GM21360 (cell line): ENCODE measurements around the gene ADGRG6.
"Not testable (repeated sequence)": the region's sequence is repeated elsewhere in the genome, so short reads cannot be mapped to it uniquely, and the experiment has no call there.

Source experiments
- ATAC-seq: cut with Tn5 transposase; IDR thresholded peaks from one replicate; pipeline ENCODE4 v1.9.1; 2021; ENCODE audit warnings: mild to moderate bottlenecking, moderate library complexity; ENCODE audit not compliant: unreplicated experiment

Gene ADGRG6

DNA sequence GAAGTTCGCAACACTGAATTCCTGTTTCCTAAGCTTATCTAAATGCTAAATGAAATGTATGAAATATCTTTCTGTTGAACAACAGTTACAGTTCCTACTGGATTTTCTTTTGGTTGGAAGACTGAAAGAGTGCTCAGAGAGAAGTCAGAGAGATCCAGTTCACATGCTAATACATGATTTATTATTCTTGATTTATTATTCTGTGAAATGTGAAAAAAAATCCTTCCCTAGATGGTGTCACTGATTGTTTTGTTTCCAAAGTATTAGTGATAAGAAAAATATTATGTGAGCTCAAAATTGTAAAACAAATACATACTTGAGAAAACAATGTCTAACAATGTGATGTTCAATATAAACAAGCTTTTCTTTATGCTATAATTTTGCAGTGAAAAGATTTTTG is 42.1 kb downstream of the ADGRG6 start:
- no peak for ATAC-seq

DNA sequence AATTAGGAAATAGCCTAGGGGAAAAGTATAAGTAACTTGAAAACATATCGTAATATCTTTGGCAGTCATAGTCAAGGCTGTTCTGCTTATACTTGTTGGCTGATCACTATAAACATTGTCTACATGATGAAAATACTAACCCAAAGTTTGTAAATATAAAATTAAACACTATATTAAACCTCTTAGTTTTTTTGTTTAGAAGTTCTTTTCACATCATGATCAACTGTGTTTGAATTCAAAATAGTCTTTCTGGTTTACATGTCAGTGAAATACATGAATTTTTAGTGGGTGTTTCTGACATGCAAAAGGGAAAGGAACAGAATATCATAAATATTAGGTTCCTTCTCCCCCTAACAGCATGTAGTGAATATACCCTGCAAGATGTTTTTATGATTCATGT is 43.5 kb downstream of the ADGRG6 start:
- ATAC-seq, result no peak

DNA sequence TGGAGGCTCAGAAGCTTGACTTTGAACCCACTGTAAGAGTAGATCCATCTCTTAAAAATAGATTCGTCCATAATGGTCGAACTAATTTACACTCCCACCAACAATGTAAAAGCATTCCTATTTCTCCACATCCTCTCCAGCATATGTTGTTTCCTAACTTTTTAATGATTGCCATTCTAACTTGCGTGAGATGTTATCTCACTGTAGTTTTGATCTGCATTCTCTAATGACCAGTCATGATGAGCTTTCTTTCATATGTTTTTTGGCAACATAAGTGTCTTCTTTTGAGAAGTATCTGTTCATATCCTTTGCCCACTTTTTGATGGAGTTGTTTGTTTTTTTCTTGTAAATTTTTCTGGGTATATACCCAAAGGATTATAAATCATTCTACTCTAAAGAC is 44.4 kb downstream of the ADGRG6 start:
- ATAC-seq, result not testable (repeated sequence)

DNA sequence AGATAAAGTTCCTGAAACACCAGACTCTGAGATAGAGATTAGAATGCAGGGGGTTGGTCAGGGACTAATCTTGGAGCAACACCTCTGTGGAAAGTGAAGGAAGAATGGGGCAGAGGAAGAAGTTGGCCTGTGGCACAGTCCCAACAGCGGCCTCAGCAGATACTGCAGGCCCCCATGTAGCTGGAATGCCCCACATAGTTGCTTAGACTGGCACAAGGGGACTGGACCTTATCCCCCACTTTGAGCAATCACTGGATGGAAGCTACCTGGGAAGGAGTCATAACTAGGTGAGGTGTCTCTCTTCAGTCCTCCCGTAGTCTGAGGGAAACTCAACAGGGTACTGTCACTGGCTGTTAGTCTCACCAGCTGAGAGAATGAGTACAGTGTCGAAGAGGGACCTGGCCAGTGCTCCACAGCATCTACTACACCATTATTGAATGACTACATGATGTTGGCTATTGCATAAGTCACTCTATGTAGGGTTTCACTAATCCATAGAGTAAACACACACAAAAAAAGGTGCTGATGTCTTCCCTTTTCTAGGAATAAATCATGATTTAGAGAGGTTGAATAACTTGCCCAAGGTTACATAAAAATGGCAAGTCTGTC is 47.5 kb downstream of the ADGRG6 start:
- no peak for ATAC-seq

DNA sequence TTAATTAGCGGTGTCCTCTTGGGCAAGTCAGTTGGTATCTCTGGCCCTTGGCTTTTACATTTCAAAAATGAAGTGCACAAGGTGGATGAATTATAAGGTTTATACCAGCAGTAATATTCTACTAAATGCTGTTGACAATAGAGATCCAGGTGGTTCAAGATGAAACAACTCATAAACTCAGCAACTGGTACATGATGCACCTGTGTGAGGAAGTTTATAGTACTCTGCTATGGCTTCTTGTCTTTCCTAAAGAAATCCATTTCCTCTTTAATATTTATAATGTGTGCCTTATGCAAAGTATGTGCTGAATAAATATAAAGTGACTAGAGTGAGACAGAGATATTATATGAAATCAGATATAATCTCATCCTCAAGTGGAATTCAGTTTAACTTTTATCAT is 48.5 kb downstream of the ADGRG6 start:
- ATAC-seq, result no peak

DNA sequence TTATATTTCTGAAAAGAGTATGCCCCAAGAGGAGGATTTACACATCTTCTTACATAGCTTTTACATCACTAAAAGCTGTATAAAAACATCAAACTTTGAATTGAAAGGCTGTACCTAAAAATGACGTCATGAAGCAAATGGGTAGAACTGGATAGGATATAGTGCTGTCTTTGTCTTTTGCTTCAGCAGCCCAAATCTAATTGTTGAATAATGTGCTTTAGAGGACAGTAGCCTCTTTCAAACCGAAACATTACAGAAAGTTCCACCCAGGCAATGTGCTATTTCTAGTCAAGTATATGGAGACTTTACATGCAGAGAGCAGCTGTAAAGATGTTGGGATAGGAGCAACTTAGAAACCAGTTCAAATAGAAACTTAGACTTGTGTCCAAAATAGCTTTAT is 51.9 kb downstream of the ADGRG6 start:
- no peak for ATAC-seq

DNA sequence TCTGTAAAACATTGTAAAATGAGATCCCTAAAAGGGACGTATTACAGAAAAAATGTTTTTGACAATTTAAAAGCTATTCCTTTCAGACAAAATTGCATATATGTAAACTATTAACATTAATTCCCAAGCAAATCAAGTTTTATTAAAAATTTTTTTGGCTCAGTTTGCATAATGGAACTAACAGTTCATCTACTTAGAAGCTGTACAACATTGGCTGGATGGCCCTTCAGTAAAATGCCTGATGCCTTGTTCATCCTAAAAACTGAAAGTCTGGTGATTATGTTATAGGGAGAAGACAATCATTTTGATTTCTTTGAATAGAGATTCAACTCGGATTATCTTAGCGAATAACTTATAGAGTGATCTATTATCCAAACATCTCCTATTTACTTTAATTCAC is 52.8 kb downstream of the ADGRG6 start:
- no peak for ATAC-seq

DNA sequence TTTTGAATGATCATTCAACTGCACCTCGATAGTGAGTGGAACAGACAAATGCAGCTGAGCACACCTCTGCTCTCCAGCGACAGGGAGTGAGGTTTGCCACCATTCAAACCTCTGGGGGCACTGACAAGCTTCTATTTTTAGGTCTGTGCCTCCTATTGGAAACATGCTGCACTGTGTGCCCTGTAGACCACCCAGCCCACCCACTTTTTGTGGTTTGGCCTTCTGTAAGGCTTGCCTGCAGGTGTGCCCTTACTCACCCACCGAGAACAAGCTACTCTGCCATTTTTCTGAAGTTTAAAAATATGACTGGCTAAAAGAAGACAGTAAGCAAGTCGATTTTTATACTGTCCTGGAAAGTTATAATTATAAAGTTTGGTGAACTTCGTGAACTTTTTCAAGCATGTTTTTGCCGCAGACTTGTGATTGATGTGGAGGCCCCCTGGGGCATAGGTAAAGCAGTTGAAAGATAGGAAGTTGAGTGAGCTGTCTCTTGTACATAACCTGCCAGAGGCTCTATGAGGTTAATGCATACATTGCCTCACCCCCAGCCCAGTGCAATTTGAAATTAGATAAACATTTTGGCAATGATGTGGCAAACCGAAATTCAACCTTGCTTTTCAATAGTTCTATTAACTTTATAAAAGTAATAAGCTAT is 53.8 kb downstream of the ADGRG6 start:
- no peak for ATAC-seq

DNA sequence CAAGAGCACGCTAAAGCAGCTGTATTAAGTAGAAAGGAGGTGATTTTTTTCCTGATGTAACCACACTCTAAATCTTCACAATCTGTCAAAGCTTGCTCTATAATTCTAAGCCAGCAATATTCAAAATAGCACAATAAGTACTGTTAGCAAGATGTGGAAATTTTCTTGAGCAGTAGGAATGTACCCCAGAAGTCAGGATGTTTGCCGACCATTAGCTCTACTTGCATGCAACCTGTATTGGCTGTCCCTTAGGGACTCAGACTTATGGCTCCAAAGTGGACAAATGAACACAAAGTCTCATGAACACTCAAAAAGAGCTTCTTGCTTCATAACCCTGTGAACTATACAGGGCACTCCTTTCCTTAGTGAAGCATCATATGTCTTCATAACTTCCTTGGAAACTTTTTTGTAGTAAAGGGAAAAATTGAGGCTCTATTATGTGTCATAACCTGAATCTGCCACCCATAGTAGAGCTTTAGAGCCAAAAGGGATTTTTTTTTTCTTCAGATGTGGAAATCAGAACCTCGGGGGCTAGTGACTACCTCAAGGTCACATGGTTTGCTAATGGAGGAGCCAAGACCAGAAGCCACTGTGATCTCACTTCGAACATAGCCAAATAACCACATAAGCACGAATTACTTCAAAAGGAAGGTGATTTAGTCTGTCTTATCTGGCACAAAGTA is 54.5 kb downstream of the ADGRG6 start:
- ATAC-seq, result no peak

DNA sequence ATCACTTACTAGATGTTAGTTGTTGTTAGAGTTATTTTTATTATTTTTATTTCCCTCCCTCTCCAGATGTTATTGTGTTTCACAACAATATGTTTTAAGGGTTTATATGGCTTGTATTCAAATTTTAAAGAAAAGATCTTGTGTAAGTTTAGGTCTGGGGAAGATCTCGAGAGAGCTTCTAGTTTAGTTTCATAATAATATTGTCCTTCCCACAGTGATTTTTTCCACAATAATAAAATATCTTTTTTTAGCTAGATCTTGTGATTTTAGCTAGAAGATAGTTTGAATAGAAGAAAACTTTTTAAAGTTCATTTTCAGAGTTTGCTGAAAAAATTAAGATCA is 55.0 kb downstream of the ADGRG6 start:
- ATAC-seq, result no peak

DNA sequence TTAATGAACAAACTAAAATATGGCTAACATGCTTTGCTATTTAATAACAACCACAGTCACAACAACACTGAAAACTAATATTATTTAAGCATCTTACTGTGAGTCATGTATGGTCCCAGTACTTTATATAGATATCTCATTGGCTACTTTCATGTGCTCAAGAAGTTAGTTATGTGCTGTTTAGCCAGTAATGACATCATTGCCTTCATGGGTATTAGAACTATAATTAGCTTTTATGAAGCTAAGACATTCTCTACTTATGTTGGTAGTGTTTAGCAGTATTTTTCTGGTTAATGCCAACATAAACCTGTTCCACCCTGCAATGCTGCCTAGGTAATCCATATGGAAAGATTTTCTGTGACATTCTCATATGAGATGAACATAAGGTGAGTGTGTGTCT is 56.1 kb downstream of the ADGRG6 start:
- ATAC-seq, result no peak

DNA sequence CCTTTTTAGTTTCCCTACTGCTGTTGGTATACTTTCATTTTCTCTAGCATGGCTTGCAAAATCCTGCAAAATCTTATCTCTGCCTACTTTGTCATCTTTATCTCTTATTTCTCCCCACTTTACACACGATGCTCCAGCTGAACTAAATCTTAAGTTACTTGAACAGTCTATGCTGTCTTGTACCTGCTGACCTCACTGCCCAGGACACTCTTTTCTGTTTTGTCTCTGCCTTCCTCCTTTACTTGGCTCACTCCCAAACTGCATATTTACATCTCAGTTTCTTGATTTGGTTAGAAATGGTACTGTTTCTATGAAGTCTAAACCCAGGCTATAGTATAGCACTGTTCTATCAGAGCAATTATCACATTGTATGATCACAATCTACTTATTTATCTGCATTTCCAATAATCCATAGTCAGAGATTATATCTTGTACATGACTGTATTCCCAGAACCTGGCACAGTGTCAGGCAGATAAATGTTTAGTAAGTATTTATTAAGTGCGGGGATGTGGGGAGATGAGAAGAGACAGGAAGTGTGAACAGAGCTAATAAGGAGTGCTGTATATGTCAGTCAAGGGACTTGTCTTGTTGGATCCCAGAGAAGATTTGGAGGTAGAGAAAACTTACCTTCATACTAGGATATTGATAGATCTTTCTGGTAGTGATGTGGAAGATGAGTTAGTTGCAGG is 57.6 kb downstream of the ADGRG6 start:
- ATAC-seq, result no peak

DNA sequence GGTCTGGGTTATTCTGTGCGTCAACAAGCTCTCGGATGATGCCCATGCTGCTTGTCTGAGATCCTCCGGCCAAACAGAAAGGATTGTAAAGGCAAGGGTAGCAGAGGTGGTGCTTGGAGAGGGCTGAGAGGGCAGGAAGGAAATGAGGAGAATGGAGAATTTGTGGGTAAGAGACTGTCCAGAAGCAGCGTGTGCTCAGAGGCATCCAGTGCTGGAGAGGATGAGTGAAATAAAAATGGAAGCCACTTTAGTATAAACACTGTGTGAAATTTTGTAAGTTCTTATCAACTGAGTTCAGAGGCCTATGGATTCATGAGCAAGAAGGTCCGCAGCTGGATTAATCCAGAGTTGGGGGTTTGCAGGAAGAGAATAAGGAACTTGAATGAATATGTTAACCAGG is 59.5 kb downstream of the ADGRG6 start:
- ATAC-seq, result no peak

DNA sequence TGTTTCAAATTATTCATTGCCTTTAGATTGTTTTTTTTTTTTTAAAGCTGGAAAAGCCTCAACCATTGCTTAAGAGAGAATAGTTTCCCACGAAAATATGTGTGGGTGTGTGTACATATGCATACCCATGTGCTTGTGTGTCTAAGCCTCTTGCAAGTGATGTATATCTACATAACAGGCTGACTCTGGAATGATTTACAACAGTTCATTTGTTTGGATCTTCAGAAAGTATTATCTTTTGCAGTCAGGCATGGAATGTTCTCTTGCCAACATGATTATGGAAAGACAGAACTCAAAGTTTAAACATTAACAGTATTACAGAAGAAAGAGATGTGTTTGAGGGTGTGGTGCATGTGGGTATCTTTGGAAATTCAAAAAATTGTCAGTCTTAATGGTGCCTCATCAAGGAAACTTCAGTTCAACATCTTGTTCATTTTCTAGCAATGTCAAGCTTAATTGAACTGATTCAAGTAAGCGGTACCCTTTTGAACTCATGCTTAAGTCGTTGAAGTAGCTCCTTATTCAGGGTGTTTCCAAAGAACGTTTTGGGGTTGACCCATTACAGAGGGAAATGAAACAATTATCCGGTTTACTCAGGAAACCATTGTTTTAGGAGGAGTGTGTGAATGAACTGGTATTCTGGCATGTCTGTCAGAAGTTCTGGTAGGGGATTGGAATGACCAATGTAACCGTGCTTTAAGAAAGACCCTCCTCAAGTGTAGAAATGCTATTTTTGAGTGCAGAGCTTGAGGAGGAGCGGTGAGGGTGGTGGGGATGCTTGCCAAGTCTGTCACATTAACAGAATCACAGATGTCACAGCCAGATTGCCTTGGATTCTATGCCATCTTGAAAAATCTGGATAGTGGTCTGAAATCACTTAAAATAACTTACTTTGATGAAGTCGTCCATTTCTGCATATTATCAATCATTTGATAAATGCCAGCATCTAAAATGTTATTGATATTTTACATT is 60.3 kb downstream of the ADGRG6 start:
- no peak for ATAC-seq

DNA sequence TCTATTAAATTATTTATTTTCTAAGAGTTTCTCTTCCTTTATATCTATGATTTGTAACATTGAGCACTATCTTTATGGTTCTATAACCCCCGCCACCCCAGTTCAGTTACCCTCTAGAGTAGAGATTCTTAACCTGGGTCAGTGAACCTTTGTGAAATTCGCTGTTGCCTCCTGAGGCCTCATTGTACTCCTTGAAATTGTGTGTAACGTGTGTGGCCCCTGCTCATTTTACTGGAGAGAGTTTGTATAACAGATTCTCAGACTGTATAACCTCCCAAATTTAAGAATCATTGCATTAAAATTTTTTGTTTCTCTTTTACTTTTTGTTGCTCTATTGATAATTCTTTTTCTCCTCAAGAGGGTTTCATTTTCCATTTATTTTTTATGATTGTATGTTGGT is 65.3 kb downstream of the ADGRG6 start:
- ATAC-seq, result no peak

DNA sequence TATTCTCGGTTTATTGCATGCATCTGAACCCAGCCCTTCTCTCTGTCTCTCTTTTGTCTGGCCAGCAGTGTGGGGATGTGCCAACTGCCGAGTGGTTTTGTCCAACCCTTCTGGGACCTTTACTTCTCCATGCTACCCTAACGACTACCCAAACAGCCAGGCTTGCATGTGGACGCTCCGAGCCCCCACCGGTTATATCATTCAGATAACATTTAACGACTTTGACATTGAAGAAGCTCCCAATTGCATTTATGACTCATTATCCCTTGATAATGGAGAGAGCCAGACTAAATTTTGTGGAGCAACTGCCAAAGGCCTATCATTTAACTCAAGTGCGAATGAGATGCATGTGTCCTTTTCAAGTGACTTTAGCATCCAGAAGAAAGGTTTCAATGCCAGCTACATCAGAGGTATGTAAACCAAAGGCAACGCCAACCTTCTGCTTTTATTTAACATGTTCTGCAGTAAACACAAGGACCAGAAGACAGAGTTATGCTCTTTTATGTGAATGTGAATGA is 65.8 kb downstream of the ADGRG6 start:
- ATAC-seq, result no peak

DNA sequence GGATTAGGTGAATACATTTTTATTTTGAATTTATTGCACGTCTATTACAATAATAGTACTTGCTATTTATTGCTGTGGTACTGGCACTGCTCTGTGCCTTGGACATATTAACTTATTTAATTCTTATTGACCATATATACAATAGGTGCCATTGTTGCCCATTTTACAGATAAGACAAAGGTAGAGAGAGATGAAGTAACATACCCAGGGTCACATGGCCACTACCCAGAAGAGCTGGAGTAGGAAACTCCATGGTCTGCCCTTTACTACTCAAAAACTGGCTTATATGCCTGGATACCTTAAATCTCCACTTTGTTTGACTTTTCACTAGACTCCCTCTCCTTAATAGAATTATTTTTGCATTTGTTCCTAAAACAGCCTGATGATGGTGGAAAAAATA is 67.5 kb downstream of the ADGRG6 start:
- ATAC-seq, result no peak

DNA sequence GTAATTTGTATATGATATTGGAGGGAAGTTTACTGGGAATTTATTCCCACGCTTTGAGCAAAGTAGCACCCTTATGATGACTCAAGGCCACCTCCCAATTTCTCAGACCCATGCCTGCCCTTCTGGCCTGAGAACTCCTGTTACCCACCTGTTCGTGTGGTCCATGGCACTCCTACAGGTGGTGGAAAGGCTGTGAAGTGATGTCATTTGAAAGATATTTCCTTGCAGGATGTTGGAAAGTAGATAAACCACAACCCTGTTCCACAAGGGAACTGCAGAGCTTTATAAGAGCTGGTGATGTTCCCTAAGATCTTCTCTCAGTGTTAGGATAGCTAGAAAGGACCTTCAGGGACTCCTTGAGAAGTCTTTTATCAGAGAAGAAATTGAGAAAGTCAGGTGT is 70.5 kb downstream of the ADGRG6 start:
- ATAC-seq, result no peak

DNA sequence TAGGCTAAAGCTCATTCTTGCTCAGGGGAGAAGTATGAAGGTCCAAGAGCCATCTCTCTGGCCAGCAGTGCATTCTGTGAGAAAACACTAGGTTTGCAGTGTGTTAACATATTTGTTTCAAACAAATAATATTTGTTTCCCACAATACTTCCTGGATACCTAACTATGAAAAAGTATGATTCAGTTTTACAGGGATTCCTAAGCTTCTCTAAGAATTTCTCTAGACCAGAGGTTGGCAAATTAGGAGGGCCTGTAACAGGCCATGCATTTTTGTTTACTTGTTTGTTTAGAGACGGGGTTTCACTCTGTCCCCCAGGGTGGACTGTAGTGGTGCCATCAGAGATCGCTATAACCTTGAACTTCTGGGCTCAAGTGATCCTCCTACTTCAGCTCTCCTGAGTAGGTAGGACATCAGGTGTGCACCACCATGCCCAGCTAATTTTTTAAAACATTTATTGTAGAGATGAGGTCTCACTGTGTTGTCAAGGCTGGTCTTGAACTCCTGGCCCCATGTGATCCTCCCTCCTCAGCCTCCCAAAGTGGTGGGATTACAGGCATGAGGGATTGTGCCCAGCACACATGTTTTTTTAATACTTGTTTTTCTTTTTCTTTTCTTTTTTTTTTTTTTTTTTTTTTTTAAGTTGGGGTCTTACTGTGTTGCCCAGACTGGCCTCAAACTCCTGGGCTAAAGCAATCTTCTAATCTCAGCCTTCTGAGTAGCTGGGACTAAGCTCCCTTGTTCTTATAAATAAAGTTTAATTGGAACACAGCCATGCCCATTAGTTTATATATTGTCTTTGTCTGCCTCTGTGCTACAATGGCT is 71.7 kb downstream of the ADGRG6 start:
- ATAC-seq, result no peak
